Gastrocnemius medialis (tissue), 4 donors: Measurements from ENCODE around the gene RPS6KB1.

Source experiments
- CTCF ChIP-seq, 5 experiments: fragments of 450-650 bp in 3 of 5; fragments of 200-600 bp in 2 of 5; sonication (generic) in 2 of 5; IDR thresholded peaks in 4 of 5; conservative IDR thresholded peaks in 1 of 5; 1 replicate in 4 of 5; 2 replicates in 1 of 5; pipeline ENCODE4 v1.5.1; 2016 to 2019; ENCODE audit warnings: antibody characterized with exemption in 5 of 5, mild to moderate bottlenecking in 3 of 5, moderate library complexity in 3 of 5
- POLR2A ChIP-seq, 2 donors: fragments of 450-650 bp; IDR thresholded peaks; one replicate each; pipeline ENCODE4 v1.6.1; 2017; ENCODE audit warnings: antibody characterized with exemption in 2 of 2, mild to moderate bottlenecking in 2 of 2, moderate library complexity in 2 of 2

GRCh38 chr17:59858932-59859331, 34.0 kb upstream of the RPS6KB1 start:
- TF ChIP-seq CTCF (IDR thresholded peaks at IDR 0.05 in 4 of 5, conservative IDR thresholded peaks at IDR 0.05 in 1 of 5) = no peak
- no peak for TF ChIP-seq POLR2A (IDR thresholded peaks at IDR 0.05)
